IMR-90 (cell line): ENCODE measurements around the gene ZFP36. TPM values are rescaled to one million over a fixed set of nuclear protein-coding genes. Genes with fewer than 3 reads are reported as not detected.
A peak's percentile ranks its signal among the peaks of the same experiment; 100 is the strongest.

Source experiments
- ATAC-seq: fragments of 200-7000 bp; cut with Tn5 transposase; 2 replicates; pipeline ENCODE4 v1.9.1; 2020; ENCODE audit warnings: low read depth, mild to moderate bottlenecking, moderate library complexity
- BruUV-seq: library from RNA; stranded (reverse); fragments of 400-500 nt; replicated peaks from 2 replicates; lab custom pipeline; 2021; lab: Mats Ljungman, UMichigan
- CTCF ChIA-PET: fragments of 300-600 bp; formaldehyde crosslinking; extraction: SDS; loops from one replicate; lab custom pipeline; 2021; ENCODE audit warnings: antibody characterized with exemption; lab: Yijun Ruan, JAX
- POLR2A ChIA-PET: fragments of 300-600 bp; sonication (Branson Sonifier 250); formaldehyde crosslinking; loops from one replicate; lab custom pipeline; 2022; ENCODE audit warnings: antibody characterized with exemption; ENCODE audit not compliant: unreplicated experiment; lab: Charles Lee
- DNase-seq: peaks from one replicate; pipeline ENCODE4 v3.0.0; 2013
- H2AFZ ChIP-seq: replicated peaks from 2 replicates; pipeline ENCODE3; 2013; ENCODE audit warnings: low read length, mild to moderate bottlenecking; ENCODE audit not compliant: poor library complexity
- H2AK5ac ChIP-seq: 2 replicates; pipeline ENCODE4 v1.6.1; 2013; ENCODE audit warnings: low read depth, low read length, inconsistent platforms
- H2AK9ac ChIP-seq: replicated peaks from 2 replicates; pipeline ENCODE3; 2013; ENCODE audit warnings: mild to moderate bottlenecking, low read depth, low read length, moderate library complexity; ENCODE audit not compliant: poor library complexity
- H2BK120ac ChIP-seq: 2 replicates; pipeline ENCODE4 v1.6.1; 2013; ENCODE audit warnings: low read depth, low read length, inconsistent platforms
- H2BK15ac ChIP-seq: 3 replicates; pipeline ENCODE4 v1.6.1; 2013; ENCODE audit warnings: low read depth, low read length, inconsistent platforms
- H2BK20ac ChIP-seq: 2 replicates; pipeline ENCODE4 v1.6.1; 2013; ENCODE audit warnings: low read depth, mild to moderate bottlenecking, inconsistent platforms, low read length, moderate library complexity
- H2BK5ac ChIP-seq: 2 replicates; pipeline ENCODE4 v1.6.1; 2013; ENCODE audit warnings: mild to moderate bottlenecking, low read depth, low read length, inconsistent platforms; ENCODE audit not compliant: poor library complexity, severe bottlenecking
- H3K14ac ChIP-seq: replicated peaks from 2 replicates; pipeline ENCODE4 v1.6.1; 2013; ENCODE audit warnings: low read depth, low read length, inconsistent platforms
- H3K18ac ChIP-seq: 2 replicates; pipeline ENCODE4 v1.6.1; 2013; ENCODE audit warnings: low read depth, low read length, control low read depth
- H3K23ac ChIP-seq: 2 replicates; pipeline ENCODE4 v1.6.1; 2013; ENCODE audit warnings: low read depth, low read length, inconsistent platforms
- H3K27ac ChIP-seq: 2 replicates; pipeline ENCODE4 v1.5.1; 2013; ENCODE audit warnings: mild to moderate bottlenecking, control low read depth, low read length; ENCODE audit not compliant: insufficient read depth
- H3K27me3 ChIP-seq: 2 replicates; pipeline ENCODE4 v1.6.1; 2013; ENCODE audit warnings: low read length; ENCODE audit not compliant: control insufficient read depth, insufficient read depth
- H3K36me3 ChIP-seq: 2 replicates; pipeline ENCODE4 v1.6.1; 2013; ENCODE audit warnings: low read length, mixed read lengths; ENCODE audit not compliant: control insufficient read depth, insufficient read depth
- H3K4ac ChIP-seq: 2 replicates; pipeline ENCODE4 v1.6.1; 2013; ENCODE audit warnings: low read depth, low read length, inconsistent platforms
- H3K4me1 ChIP-seq: 2 replicates; pipeline ENCODE4 v1.6.1; 2013; ENCODE audit warnings: low read length, mixed read lengths; ENCODE audit not compliant: control insufficient read depth, insufficient read depth
- H3K4me2 ChIP-seq: 2 replicates; pipeline ENCODE4 v1.6.1; 2013; ENCODE audit warnings: low read depth, mild to moderate bottlenecking, control low read depth, low read length, moderate library complexity
- H3K4me3 ChIP-seq: 2 replicates; pipeline ENCODE4 v1.5.1; 2013; ENCODE audit warnings: low read depth, mild to moderate bottlenecking, control low read depth, low read length, moderate library complexity; ENCODE audit not compliant: insufficient read depth
- H3K56ac ChIP-seq: 2 replicates; pipeline ENCODE4 v1.6.1; 2013; ENCODE audit warnings: low read length, inconsistent platforms; ENCODE audit not compliant: insufficient read depth; ENCODE audit errors: extremely low read depth
- H3K79me1 ChIP-seq, 2 experiments: 2 replicates each; pipeline ENCODE4 v1.6.1; 2013; ENCODE audit warnings: low read length in 2 of 2, inconsistent platforms in 1 of 2, low read depth in 1 of 2
- H3K9ac ChIP-seq: 2 replicates; pipeline ENCODE4 v1.6.1; 2013; ENCODE audit warnings: low read depth, low read length, control low read depth
- H3K9me1 ChIP-seq: 2 replicates; pipeline ENCODE4 v1.6.1; 2013; ENCODE audit warnings: low read length, inconsistent platforms; ENCODE audit not compliant: insufficient read depth
- H3K9me3 ChIP-seq: 2 replicates; pipeline ENCODE4 v1.6.1; 2013; ENCODE audit warnings: low read length; ENCODE audit not compliant: control insufficient read depth, insufficient read depth
- H4K20me1 ChIP-seq: 2 replicates; pipeline ENCODE4 v1.6.1; 2013; ENCODE audit warnings: low read length, inconsistent platforms; ENCODE audit not compliant: insufficient read depth
- H4K5ac ChIP-seq: 2 replicates; pipeline ENCODE4 v1.6.1; 2013; ENCODE audit warnings: mild to moderate bottlenecking, low read depth, low read length, control low read depth
- H4K8ac ChIP-seq, 2 experiments: 2 replicates each; pipeline ENCODE4 v1.6.1; 2013; ENCODE audit warnings: low read depth in 2 of 2, low read length in 2 of 2, control low read depth in 1 of 2, inconsistent platforms in 1 of 2
- H4K91ac ChIP-seq: 2 replicates; pipeline ENCODE4 v1.6.1; 2013; ENCODE audit warnings: low read depth, low read length, inconsistent platforms; ENCODE audit not compliant: insufficient read depth
- CEBPB ChIP-seq: IDR thresholded peaks from 2 replicates; pipeline ENCODE4 v1.6.1; 2012; ENCODE audit warnings: low read depth, low read length, improper control_type of control experiment
- CHD1 ChIP-seq: IDR thresholded peaks from 2 replicates; pipeline ENCODE4 v1.6.1; 2012; ENCODE audit warnings: low read depth, low read length, improper control_type of control experiment
- MAZ ChIP-seq: IDR thresholded peaks from 2 replicates; pipeline ENCODE4 v1.6.1; 2012; ENCODE audit warnings: low read depth, mild to moderate bottlenecking, low read length, improper control_type of control experiment, moderate library complexity, borderline replicate concordance
- POLR2A ChIP-seq: IDR thresholded peaks from 2 replicates; pipeline ENCODE4 v1.6.1; 2012; ENCODE audit warnings: mild to moderate bottlenecking, low read depth, low read length
- RAD21 ChIP-seq: IDR thresholded peaks from 2 replicates; pipeline ENCODE4 v1.6.1; 2012; ENCODE audit warnings: low read length, improper control_type of control experiment
- RCOR1 ChIP-seq: IDR thresholded peaks from 2 replicates; pipeline ENCODE4 v1.6.1; 2012; ENCODE audit warnings: mild to moderate bottlenecking, low read length, improper control_type of control experiment; ENCODE audit not compliant: insufficient replicate concordance
- WGBS, 2 experiments: methylation state at CpG; one replicate each; pipeline versions ENCODE4 v1.1.5 to v1.1.7; 2013; ENCODE audit warnings: missing lambda C conversion rate in 2 of 2; ENCODE audit not compliant: insufficient read length in 1 of 2; ENCODE audit errors: extremely low coverage in 2 of 2; 5-methylcytosine and 5-hydroxymethylcytosine counted together
- dilution Hi-C: fragments of 300-500 bp; cut with HindIII; formaldehyde crosslinking; loops from one replicate; pipeline ENCODE4 v1.14.3; 2018; ENCODE audit warnings: low sequenced_read_pairs; ENCODE audit not compliant: unreplicated experiment
- in situ Hi-C: fragments of 300-500 bp; cut with MboI; formaldehyde crosslinking; loops from 3 replicates; pipeline ENCODE4 v1.14.3; 2019; ENCODE audit warnings: low sequenced_read_pairs, inconsistent platforms, mixed read lengths
- intact Hi-C: fragments of 100-400 bp; cut with micrococcal nuclease; formaldehyde crosslinking; loops from 2 replicates; pipeline ENCODE4 v1.10.0; 2022
- polyA plus RNA-seq, 3 experiments: library from polyadenylated mRNA; depleted of rRNA; stranded (reverse); fragments of >200 nt; gene quantifications; 2 replicates each; pipeline ENCODE4 v1.2.3, GENCODE V29; 2012; ENCODE audit warnings: low replicate concordance in 1 of 3
- total RNA-seq: library from RNA; depleted of rRNA; stranded (reverse); fragments of >200 nt; gene quantifications from 2 replicates; pipeline ENCODE4 v1.2.3, GENCODE V29; 2012
- TF ChIP-seq, protein P1 (sequence below): conservative IDR thresholded peaks from 2 replicates; pipeline ENCODE4 v1.5.1; 2012; ENCODE audit warnings: mild to moderate bottlenecking, low read depth, low read length, improper control_type of control experiment

Gene ZFP36
- total and polyA plus RNA-seq, 2 of the 4 experiments (the other 2 are of a cell fraction), result 1.4 to 45.0 TPM

DNA sequence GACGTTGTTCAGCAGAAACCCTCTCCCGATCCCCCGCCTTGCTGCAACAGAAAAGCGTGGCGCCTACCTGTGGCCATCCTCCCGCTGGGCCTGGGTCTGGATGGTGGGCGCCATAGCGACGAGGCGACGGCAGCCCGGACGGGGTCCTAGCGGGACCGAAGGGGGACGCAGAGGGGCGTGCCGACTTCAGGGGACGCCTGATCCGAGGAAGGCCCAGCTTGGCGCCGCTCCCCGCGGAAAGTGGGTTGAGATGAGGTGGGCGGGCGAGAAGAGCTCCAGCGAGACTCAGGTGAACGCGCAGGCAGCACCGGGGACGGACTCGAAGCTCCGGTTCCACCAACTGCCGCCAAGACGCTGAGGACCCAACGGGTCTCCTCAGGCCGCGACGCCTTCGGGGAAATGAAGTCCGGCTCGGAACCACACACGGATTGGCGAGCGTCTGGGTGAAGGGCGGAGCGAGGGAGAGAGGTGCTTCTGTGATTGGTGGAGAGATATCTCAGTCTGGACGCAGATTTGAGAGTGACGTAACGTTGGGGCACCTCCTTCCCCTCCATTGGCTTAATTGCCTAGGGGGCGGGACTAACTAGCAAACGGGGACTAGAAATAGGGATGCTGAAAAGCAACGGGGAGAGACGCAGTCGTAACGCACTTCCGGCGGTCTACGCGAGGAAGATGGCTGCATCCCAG, 15.8 kb upstream of the ZFP36 start, which contains the start of the genes MED29 and PAF1:
Gene MED29 (plus strand): TSS at position 628 of the 687 bp plus-strand sequence. CDS start 45 bp downstream, at position 673.
Gene PAF1 (minus strand): TSS at position 356 of the 687 bp plus-strand sequence. CDS start 242 bp downstream, at position 114.
- Histone ChIP-seq H3K4me1 (peaks cover 12% of the 10 kb centered on the region), H4K91ac (peak within 1 kb of the TSS; percentile 94), H3K9me1 (peaks cover 15% of the 10 kb centered on the region; the same call in 1 of the 2 replicates), H2BK5ac (peak within 1 kb of the TSS; percentile 93), H3K23ac (peak within 1 kb of the TSS; percentile 73), H4K20me1 (no peaks in the 10 kb centered on the region), H2BK15ac (no peak within 1 kb of the TSS), H3K4ac (peak within 1 kb of the TSS; percentile 93), H4K8ac (peak within 1 kb of the TSS; percentile 38 to 92), H2BK120ac (peak within 1 kb of the TSS; percentile 70; the same call in 1 of the 2 replicates), H3K4me2 (peak within 1 kb of the TSS; percentile 88), H3K27me3 (no peaks in the 10 kb centered on the region), H3K36me3 (peaks cover 44% of the 10 kb centered on the region), H2AK9ac (peak within 1 kb of the TSS; percentile 100), H3K4me3 (peak within 1 kb of the TSS; percentile 70), H4K5ac (peak within 1 kb of the TSS; percentile 53), H2AK5ac (peak within 1 kb of the TSS; percentile 97), H2AFZ (peak within 1 kb of the TSS; percentile 96), H3K9ac (peak within 1 kb of the TSS; percentile 87), H3K9me3 (no peaks in the 10 kb centered on the region), H2BK20ac (no peak within 1 kb of the TSS), H3K18ac (peak within 1 kb of the TSS; percentile 51; the same call in 1 of the 2 replicates), H3K27ac (peak within 1 kb of the TSS; percentile 92), H3K79me1 (peaks cover 34 to 55% of the 10 kb centered on the region in 2 experiments), H3K14ac (peak within 1 kb of the TSS; percentile 93), H3K56ac (peak within 1 kb of the TSS; percentile 84)
- no TSS peak for BruUV-seq
- CTCF ChIA-PET, result interaction anchor here (0.6 to 0.8 kb wide), 2 partner anchors 21 to 29 kb away, joined by 3 read pairs; no protein-coding TSS in a partner anchor
- WGBS, 2 experiments, result 1% methylated on average over 22 of the region's 60 CpGs; no CpG with 5 or more reads in 1 of the 2 experiments
- in situ Hi-C loops (no loop called here), dilution Hi-C loops (no loop called here), intact Hi-C loops (loop anchor here (2.0 kb wide), 1 partner anchor 48 kb away; the partner anchor contains the start of gene SAMD4B)
- peak; percentile 100 for DNase-seq
- peak; percentile 95 for ATAC-seq
- POLR2A ChIA-PET, result interaction anchor here (1.0 to 1.5 kb wide), 2 partner anchors 16 to 45 kb away, joined by 3 to 5 read pairs; partner anchors contain the start of genes RPS16 and ZFP36
- TF ChIP-seq RCOR1, result peak; percentile 33
- peak; percentile 88 for TF ChIP-seq CEBPB
- TF ChIP-seq RAD21, result no peak
- TF ChIP-seq MAZ, result peak; percentile 7; the same call in 1 of the 2 replicates
- no peak for TF ChIP-seq CHD1
- TF ChIP-seq POLR2A, result peak; percentile 98
- TF ChIP-seq, protein P1, sequence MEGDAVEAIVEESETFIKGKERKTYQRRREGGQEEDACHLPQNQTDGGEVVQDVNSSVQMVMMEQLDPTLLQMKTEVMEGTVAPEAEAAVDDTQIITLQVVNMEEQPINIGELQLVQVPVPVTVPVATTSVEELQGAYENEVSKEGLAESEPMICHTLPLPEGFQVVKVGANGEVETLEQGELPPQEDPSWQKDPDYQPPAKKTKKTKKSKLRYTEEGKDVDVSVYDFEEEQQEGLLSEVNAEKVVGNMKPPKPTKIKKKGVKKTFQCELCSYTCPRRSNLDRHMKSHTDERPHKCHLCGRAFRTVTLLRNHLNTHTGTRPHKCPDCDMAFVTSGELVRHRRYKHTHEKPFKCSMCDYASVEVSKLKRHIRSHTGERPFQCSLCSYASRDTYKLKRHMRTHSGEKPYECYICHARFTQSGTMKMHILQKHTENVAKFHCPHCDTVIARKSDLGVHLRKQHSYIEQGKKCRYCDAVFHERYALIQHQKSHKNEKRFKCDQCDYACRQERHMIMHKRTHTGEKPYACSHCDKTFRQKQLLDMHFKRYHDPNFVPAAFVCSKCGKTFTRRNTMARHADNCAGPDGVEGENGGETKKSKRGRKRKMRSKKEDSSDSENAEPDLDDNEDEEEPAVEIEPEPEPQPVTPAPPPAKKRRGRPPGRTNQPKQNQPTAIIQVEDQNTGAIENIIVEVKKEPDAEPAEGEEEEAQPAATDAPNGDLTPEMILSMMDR, result 0 out of 2 replicates have a peak, but pooled peaks have one; percentile 6
